ENCODE results near the gene SLC36A3.
"Not testable (repeated sequence)": the region's sequence is repeated elsewhere in the genome, so short reads cannot be mapped to it uniquely, and the experiment has no call there.

Gene SLC36A3

GRCh38 chr5:151237685-151238084 lies 65.9 kb downstream of the SLC36A3 start:
- no peak for DNase-seq

GRCh38 chr5:151236888-151237287 lies 66.7 kb downstream of the SLC36A3 start:
- no peak for DNase-seq

- not testable (repeated sequence) for DNase-seq
Measured at GRCh38 chr5:151235239-151235571, 68.4 kb downstream of the SLC36A3 start.

- DNase-seq = peak; percentile 59
Measured at GRCh38 chr5:151234476-151235238, 68.9 kb downstream of the SLC36A3 start.

- peak; percentile 59 for DNase-seq
Measured at GRCh38 chr5:151233616-151234085, 69.9 kb downstream of the SLC36A3 start.

GRCh38 chr5:151231359-151231758 lies 72.2 kb downstream of the SLC36A3 start:
- DNase-seq = no peak

GRCh38 chr5:151230048-151230680 lies 73.4 kb downstream of the SLC36A3 start:
- DNase-seq = no peak

GRCh38 chr5:151228986-151229385 lies 74.6 kb downstream of the SLC36A3 start:
- DNase-seq = no peak

GRCh38 chr5:151227918-151228447 lies 75.6 kb downstream of the SLC36A3 start:
- DNase-seq = no peak
